Measurements from ENCODE around the gene MARCHF10.

GRCh38 chr17:62717889-62718288, 90.2 kb downstream of the MARCHF10 start:
- TF ChIP-seq POLR2A (IDR thresholded peaks at IDR 0.05): no peak
- no peak for TF ChIP-seq CTCF (IDR thresholded peaks at IDR 0.05)
